CMK (cell line): ENCODE data around the gene MRTFA.
A peak's percentile ranks its signal among the peaks of the same experiment; 100 is the strongest.
"Not testable (repeated sequence)": the region's sequence is repeated elsewhere in the genome, so short reads cannot be mapped to it uniquely, and the experiment has no call there.

ENCODE experiments used
- DNase-seq: peaks from one replicate; pipeline ENCODE4 v3.0.0-alpha.2; 2010; ENCODE audit warnings: low read depth

The MRTFA gene

GRCh38 chr22:40636380-40637182 is at the start of gene MRTFA:
Gene MRTFA, minus strand, starts transcription at chr22:40636719.
- DNase-seq = peak; percentile 99

- DNase-seq = no peak
Measured at GRCh38 chr22:40685406-40685805, 48.9 kb upstream of the MRTFA start.

GRCh38 chr22:40684728-40685127 is 48.2 kb upstream of the MRTFA start:
- DNase-seq = no peak

GRCh38 chr22:40681451-40681850 is 44.9 kb upstream of the MRTFA start:
- no peak for DNase-seq

- no peak for DNase-seq
Measured at GRCh38 chr22:40680819-40681183, 44.3 kb upstream of the MRTFA start.

- DNase-seq = no peak
Measured at GRCh38 chr22:40679964-40680818, 43.7 kb upstream of the MRTFA start.

- no peak for DNase-seq
Measured at GRCh38 chr22:40679249-40679963, 42.9 kb upstream of the MRTFA start, which contains the start of gene MCHR1. Gene MCHR1, plus strand, starts transcription at chr22:40679484. Its CDS starts 169 bp downstream, at chr22:40679653.

- no peak for DNase-seq
Measured at GRCh38 chr22:40678493-40679248, 42.2 kb upstream of the MRTFA start.

- DNase-seq = no peak
Measured at GRCh38 chr22:40676644-40677043, 40.1 kb upstream of the MRTFA start.

GRCh38 chr22:40676166-40676565 is 39.6 kb upstream of the MRTFA start:
- DNase-seq = not testable (repeated sequence)

- no peak for DNase-seq
Measured at GRCh38 chr22:40674274-40674673, 37.8 kb upstream of the MRTFA start.

- DNase-seq = no peak
Measured at GRCh38 chr22:40673017-40673416, 36.5 kb upstream of the MRTFA start.

- DNase-seq = no peak
Measured at GRCh38 chr22:40671796-40672360, 35.4 kb upstream of the MRTFA start.

GRCh38 chr22:40671369-40671768 is 34.9 kb upstream of the MRTFA start:
- DNase-seq = no peak

- no peak for DNase-seq
Measured at GRCh38 chr22:40670058-40670457, 33.5 kb upstream of the MRTFA start.

GRCh38 chr22:40668611-40669411 is 32.3 kb upstream of the MRTFA start:
- DNase-seq = no peak

- DNase-seq = no peak
Measured at GRCh38 chr22:40666151-40666848, 29.8 kb upstream of the MRTFA start.

GRCh38 chr22:40665312-40665711 is 28.8 kb upstream of the MRTFA start:
- DNase-seq = no peak

GRCh38 chr22:40661671-40662070 is 25.2 kb upstream of the MRTFA start:
- DNase-seq = no peak

GRCh38 chr22:40660730-40661129 is 24.2 kb upstream of the MRTFA start:
- no peak for DNase-seq
